Right lobe of liver (tissue), 6 donors: ENCODE data around the gene CDH4. TPM values are rescaled to one million over a fixed set of nuclear protein-coding genes. Genes with fewer than 3 reads are reported as not detected.

Experiments used
- ATAC-seq, 4 donors: fragments of 200-7000 bp; cut with Tn5 transposase; one replicate each; pipeline ENCODE4 v1.9.1; 2020; ENCODE audit warnings: mild to moderate bottlenecking in 4 of 4, moderate library complexity in 4 of 4
- DNase-seq, 3 donors: peaks; one replicate each; pipeline ENCODE4 v3.0.0-alpha.2; 2020
- H3K27ac ChIP-seq, 3 donors: fragments of 200-600 bp; one replicate each; pipeline ENCODE4 v1.8.0; 2022
- H3K27me3 ChIP-seq, 2 donors: fragments of 200-600 bp; one replicate each; pipeline ENCODE4 v1.8.0; 2022
- H3K36me3 ChIP-seq, 4 donors: fragments of 200-600 bp; sonication (generic) in 1 of 4; one replicate each; pipeline versions ENCODE4 v1.5.1 to v1.8.0; 2017 to 2022; ENCODE audit warnings: control low read depth in 1 of 4
- H3K4me1 ChIP-seq, 4 donors: fragments of 200-600 bp; sonication (generic) in 1 of 4; one replicate each; pipeline versions ENCODE4 v1.5.1 to v1.8.0; 2017 to 2022; ENCODE audit warnings: control low read depth in 1 of 4
- H3K4me3 ChIP-seq, 3 donors: fragments of 200-600 bp; one replicate each; pipeline ENCODE4 v1.8.0; 2022
- H3K9me3 ChIP-seq, 4 donors: fragments of 200-600 bp; sonication (generic) in 1 of 4; one replicate each; pipeline versions ENCODE4 v1.5.1 to v1.8.0; 2017 to 2022; ENCODE audit warnings: control low read depth in 1 of 4
- CTCF ChIP-seq, 4 donors: fragments of 200-600 bp in 3 of 4; fragments of 450-650 bp in 1 of 4; IDR thresholded peaks; one replicate each; pipeline versions ENCODE4 v1.5.1 to v1.8.0; 2016 to 2022; ENCODE audit warnings: antibody characterized with exemption in 4 of 4, mild to moderate bottlenecking in 2 of 4
- POLR2A ChIP-seq: fragments of 450-650 bp; IDR thresholded peaks from one replicate; pipeline ENCODE4 v1.6.1; 2017; ENCODE audit warnings: antibody characterized with exemption, mild to moderate bottlenecking
- WGBS: methylation state at CpG from one replicate; pipeline ENCODE4 v1.1.6; 2018; ENCODE audit warnings: low coverage, low lambda C conversion rate; ENCODE audit not compliant: insufficient coverage; ENCODE audit errors: missing lambda C conversion rate; 5-methylcytosine and 5-hydroxymethylcytosine counted together
- intact Hi-C, 2 donors: fragments of 100-400 bp; cut with DNase I; formaldehyde crosslinking; loops; one replicate each; pipeline versions ENCODE4 v1.11.2 to v1.14.1; 2022
- total RNA-seq, 6 experiments: library from RNA; depleted of rRNA in 2 of 6; stranded (reverse); fragments of >200 nt in 2 of 6; fragmentation: NEBNext Ultra II Directional in 3 of 6; extraction: Animal tissue kit (Norgen Biotek cat#: 25700) in 3 of 6; gene quantifications; one replicate each; pipeline versions ENCODE4 v1.1.0 to v1.2.4, GENCODE V29; 2016 to 2023
- donor health status: DM: no; HTN: yes; CAD: no.
- donor health status: DM: no; HTN: no; CAD: no.
- donor health status: DM: no; HTN: no; CAD: no.
- donor health status: DM: no; HTN: yes; CAD: no.
- donor health status: DM: no; HTN: yes; CAD: no.

CDH4 gene
- total RNA-seq, 6 experiments from 2014 or later, result 0.02 to 0.14 (median 0.09) TPM; not detected in 3

GRCh38 chr20:61493798-61494305 is 241.8 kb downstream of the CDH4 start:
- Histone ChIP-seq H3K36me3 (no peaks in the 10 kb centered on the region), H3K4me3 (no peak overlapping the region), H3K27me3 (no peaks in the 10 kb centered on the region), H3K4me1 (no peaks in the 10 kb centered on the region), H3K27ac (no peak overlapping the region), H3K9me3 (no peaks in the 10 kb centered on the region)
- TF ChIP-seq CTCF (IDR thresholded peaks at IDR 0.05) (no peak), POLR2A (no peak)
- ATAC-seq (no peak), DNase-seq (no peak)
- 17% methylated on average over 3 of the region's 10 CpGs for WGBS
- intact Hi-C loops, result no loop called here

- 44% methylated on average over 8 of the region's 22 CpGs for WGBS
- no peaks in the 10 kb centered on the region for H3K27me3 ChIP-seq
- H3K4me1 ChIP-seq, result no peaks in the 10 kb centered on the region
- no peaks in the 10 kb centered on the region for H3K9me3 ChIP-seq
- intact Hi-C loops, result no loop called here
- ATAC-seq, result no peak
- DNase-seq, result no peak
- H3K4me3 ChIP-seq, result no peak overlapping the region
- no peak overlapping the region for H3K27ac ChIP-seq
- TF ChIP-seq CTCF (IDR thresholded peaks at IDR 0.05) (no peak), POLR2A (no peak)
- no peaks in the 10 kb centered on the region for H3K36me3 ChIP-seq
Measured at GRCh38 chr20:61494763-61495575, 242.9 kb downstream of the CDH4 start.

GRCh38 chr20:61497029-61497627 is 245.1 kb downstream of the CDH4 start:
- H3K36me3 ChIP-seq, result no peaks in the 10 kb centered on the region
- intact Hi-C loops, result no loop called here
- WGBS, result 9% methylated on average over 5 of the region's 5 CpGs
- H3K4me3 ChIP-seq, result no peak overlapping the region
- no peak for TF ChIP-seq CTCF (IDR thresholded peaks at IDR 0.05)
- no peak for TF ChIP-seq POLR2A
- no peaks in the 10 kb centered on the region for H3K27me3 ChIP-seq
- no peaks in the 10 kb centered on the region for H3K9me3 ChIP-seq
- H3K4me1 ChIP-seq, result no peaks in the 10 kb centered on the region
- no peak overlapping the region for H3K27ac ChIP-seq
- ATAC-seq (no peak), DNase-seq (no peak)

GRCh38 chr20:61499859-61500554 is 247.9 kb downstream of the CDH4 start:
- H3K4me1 ChIP-seq, result no peaks in the 10 kb centered on the region
- H3K36me3 ChIP-seq, result no peaks in the 10 kb centered on the region
- no peaks in the 10 kb centered on the region for H3K27me3 ChIP-seq
- intact Hi-C loops, result no loop called here
- WGBS, result 60% methylated on average over 19 of the region's 19 CpGs
- ATAC-seq (no peak), DNase-seq (no peak)
- H3K9me3 ChIP-seq, result no peaks in the 10 kb centered on the region
- TF ChIP-seq POLR2A, result no peak
- TF ChIP-seq CTCF (IDR thresholded peaks at IDR 0.05), result no peak
- no peak overlapping the region for H3K4me3 ChIP-seq
- H3K27ac ChIP-seq, result no peak overlapping the region
